ENCODE data around the gene CTBP2.

DNA sequence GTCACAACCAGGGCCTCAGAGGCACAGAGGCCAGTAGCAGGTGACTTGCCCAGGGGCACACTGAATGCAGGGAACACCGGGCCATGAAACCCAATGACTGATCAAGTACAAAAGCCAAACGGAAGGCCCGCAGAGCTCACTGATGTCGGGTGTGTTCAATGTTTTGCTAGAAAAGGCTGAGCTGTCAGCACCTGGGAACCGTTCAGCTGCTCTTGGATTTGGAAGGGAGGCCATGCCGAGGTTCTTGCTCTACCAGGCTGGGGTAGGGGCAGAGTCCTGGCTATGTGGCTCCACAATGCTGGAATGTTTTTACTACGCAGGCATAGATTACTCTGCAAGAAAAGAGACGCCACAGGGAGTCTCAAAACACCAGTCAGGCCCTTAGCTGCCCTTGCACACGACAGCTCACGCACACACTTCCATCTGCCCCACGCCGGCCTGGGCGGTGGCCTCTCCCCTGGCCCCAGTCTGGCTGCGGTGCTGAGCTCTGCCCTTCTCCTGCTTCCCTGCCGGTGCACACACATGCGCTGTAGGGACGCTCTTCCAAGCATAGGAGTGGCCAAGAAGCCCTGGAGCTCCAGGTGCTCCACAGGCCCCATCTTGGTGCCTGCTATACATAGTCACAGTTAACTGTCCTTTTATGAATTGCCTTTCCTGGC lies 138.5 kb downstream of the CTBP2 start:
- no peak for TF ChIP-seq EP300 (IDR thresholded peaks at IDR 0.05)
- TF ChIP-seq, protein P1, sequence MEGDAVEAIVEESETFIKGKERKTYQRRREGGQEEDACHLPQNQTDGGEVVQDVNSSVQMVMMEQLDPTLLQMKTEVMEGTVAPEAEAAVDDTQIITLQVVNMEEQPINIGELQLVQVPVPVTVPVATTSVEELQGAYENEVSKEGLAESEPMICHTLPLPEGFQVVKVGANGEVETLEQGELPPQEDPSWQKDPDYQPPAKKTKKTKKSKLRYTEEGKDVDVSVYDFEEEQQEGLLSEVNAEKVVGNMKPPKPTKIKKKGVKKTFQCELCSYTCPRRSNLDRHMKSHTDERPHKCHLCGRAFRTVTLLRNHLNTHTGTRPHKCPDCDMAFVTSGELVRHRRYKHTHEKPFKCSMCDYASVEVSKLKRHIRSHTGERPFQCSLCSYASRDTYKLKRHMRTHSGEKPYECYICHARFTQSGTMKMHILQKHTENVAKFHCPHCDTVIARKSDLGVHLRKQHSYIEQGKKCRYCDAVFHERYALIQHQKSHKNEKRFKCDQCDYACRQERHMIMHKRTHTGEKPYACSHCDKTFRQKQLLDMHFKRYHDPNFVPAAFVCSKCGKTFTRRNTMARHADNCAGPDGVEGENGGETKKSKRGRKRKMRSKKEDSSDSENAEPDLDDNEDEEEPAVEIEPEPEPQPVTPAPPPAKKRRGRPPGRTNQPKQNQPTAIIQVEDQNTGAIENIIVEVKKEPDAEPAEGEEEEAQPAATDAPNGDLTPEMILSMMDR (IDR thresholded peaks at IDR 0.05): no peak
- TF ChIP-seq POLR2A (IDR thresholded peaks at IDR 0.05): no peak
- no peak for TF ChIP-seq POLR2AphosphoS5 (IDR thresholded peaks at IDR 0.05)

Measured in gastroesophageal sphincter (tissue), 3 donors.